ENCODE data around the gene ESR1. TPM values are rescaled to one million over a fixed set of nuclear protein-coding genes. Genes with fewer than 3 reads are reported as not detected.

The ESR1 gene
- total RNA-seq, 1 experiment from 2014 or later: not detected

DNA sequence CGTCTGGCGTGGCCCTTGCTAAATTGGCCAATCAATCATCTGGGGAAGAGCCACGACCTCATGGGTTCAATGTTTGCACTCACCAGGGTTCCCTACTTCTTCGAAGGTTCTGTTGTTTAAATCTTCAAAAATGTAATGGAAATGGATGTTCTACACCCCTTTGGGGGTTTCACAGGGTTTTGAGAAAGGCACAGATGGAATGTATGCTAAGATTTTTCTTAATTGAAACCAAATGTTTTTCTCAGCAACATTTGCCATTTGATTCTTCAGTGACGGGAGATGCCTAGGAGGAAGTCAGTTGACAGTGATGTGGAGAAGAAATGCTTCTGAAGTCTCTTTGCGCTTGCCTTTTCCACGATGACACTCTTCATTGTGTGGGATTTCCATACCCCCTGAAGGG is 312.3 kb downstream of the ESR1 start:
- CTCF ChIA-PET: no interaction called here
- Histone ChIP-seq H3K4me1 (no peaks in the 10 kb centered on the region), H3K4me3 (ENCODE audit: low read depth, low read length) (no peak overlapping the region), H3K27me3 (replicated peaks; ENCODE audit: control insufficient read depth, insufficient read depth, low read length) (no peaks in the 10 kb centered on the region), H3K36me3 (ENCODE audit: control insufficient read depth, insufficient read depth, low read length) (no peaks in the 10 kb centered on the region), H3K9me3 (no peaks in the 10 kb centered on the region)
- H3K27ac Mint-ChIP-seq (ENCODE audit: unreplicated experiment): no peak overlapping the region
- H3K4me1 Mint-ChIP-seq (ENCODE audit: low read depth, unreplicated experiment): no peaks in the 10 kb centered on the region
- DNase-seq: no peak
- intact Hi-C loops (cut with micrococcal nuclease; ENCODE audit: unreplicated experiment): loop anchor here (10.0 kb wide), 1 partner anchor 685 kb away; no protein-coding TSS in a partner anchor
- H3K9me3 Mint-ChIP-seq (ENCODE audit: unreplicated experiment): no peaks in the 10 kb centered on the region
- H3K36me3 Mint-ChIP-seq (ENCODE audit: insufficient read depth, unreplicated experiment): no peaks in the 10 kb centered on the region
- no TSS peak for BruUV-seq (replicated peaks)
- H3K27me3 Mint-ChIP-seq (ENCODE audit: insufficient read depth, unreplicated experiment): no peaks in the 10 kb centered on the region
- no peak overlapping the region for H3K4me3 Mint-ChIP-seq (ENCODE audit: unreplicated experiment)
- POLR2A ChIA-PET: no interaction called here
- TF ChIP-seq CTCF (IDR thresholded peaks at IDR 0.05; ENCODE audit: insufficient read depth in 1 of 2, low read depth in 1 of 2, low read length in 1 of 2, severe bottlenecking in 1 of 2, unreplicated experiment in 1 of 2): no peak

- Mint-ChIP-seq H3K4me3 (ENCODE audit: unreplicated experiment) (no peak overlapping the region), H3K27me3 (ENCODE audit: insufficient read depth, unreplicated experiment) (no peaks in the 10 kb centered on the region), H3K36me3 (ENCODE audit: insufficient read depth, unreplicated experiment) (no peaks in the 10 kb centered on the region), H3K9me3 (ENCODE audit: unreplicated experiment) (no peaks in the 10 kb centered on the region), H3K4me1 (ENCODE audit: low read depth, unreplicated experiment) (no peaks in the 10 kb centered on the region), H3K27ac (ENCODE audit: unreplicated experiment) (no peak overlapping the region)
- intact Hi-C loops (cut with micrococcal nuclease; ENCODE audit: unreplicated experiment): loop anchor here (10.0 kb wide), 1 partner anchor 687 kb away; no protein-coding TSS in a partner anchor
- Histone ChIP-seq H3K4me1 (no peaks in the 10 kb centered on the region), H3K9me3 (no peaks in the 10 kb centered on the region), H3K27me3 (replicated peaks; ENCODE audit: control insufficient read depth, insufficient read depth, low read length) (no peaks in the 10 kb centered on the region), H3K4me3 (ENCODE audit: low read depth, low read length) (no peak overlapping the region), H3K36me3 (ENCODE audit: control insufficient read depth, insufficient read depth, low read length) (no peaks in the 10 kb centered on the region)
- no peak for TF ChIP-seq CTCF (IDR thresholded peaks at IDR 0.05; ENCODE audit: insufficient read depth in 1 of 2, low read depth in 1 of 2, low read length in 1 of 2, severe bottlenecking in 1 of 2, unreplicated experiment in 1 of 2)
- DNase-seq: no peak
- POLR2A ChIA-PET: no interaction called here
- no TSS peak for BruUV-seq (replicated peaks)
- CTCF ChIA-PET: no interaction called here
Observed at GRCh38 chr6:152121910-152122309, 314.4 kb downstream of the ESR1 start.

GRCh38 chr6:152122434-152122833 is 315.0 kb downstream of the ESR1 start:
- Mint-ChIP-seq H3K27me3 (ENCODE audit: insufficient read depth, unreplicated experiment) (no peaks in the 10 kb centered on the region), H3K9me3 (ENCODE audit: unreplicated experiment) (no peaks in the 10 kb centered on the region), H3K36me3 (ENCODE audit: insufficient read depth, unreplicated experiment) (no peaks in the 10 kb centered on the region), H3K27ac (ENCODE audit: unreplicated experiment) (no peak overlapping the region), H3K4me3 (ENCODE audit: unreplicated experiment) (no peak overlapping the region), H3K4me1 (ENCODE audit: low read depth, unreplicated experiment) (no peaks in the 10 kb centered on the region)
- POLR2A ChIA-PET: no interaction called here
- BruUV-seq (replicated peaks): no TSS peak
- H3K9me3 ChIP-seq: no peaks in the 10 kb centered on the region
- no peak for TF ChIP-seq CTCF (IDR thresholded peaks at IDR 0.05; ENCODE audit: insufficient read depth in 1 of 2, low read depth in 1 of 2, low read length in 1 of 2, severe bottlenecking in 1 of 2, unreplicated experiment in 1 of 2)
- no peak for DNase-seq
- intact Hi-C loops (cut with micrococcal nuclease; ENCODE audit: unreplicated experiment): loop anchor here (10.0 kb wide), 1 partner anchor 688 kb away; no protein-coding TSS in a partner anchor
- CTCF ChIA-PET: no interaction called here
- H3K36me3 ChIP-seq (ENCODE audit: control insufficient read depth, insufficient read depth, low read length): no peaks in the 10 kb centered on the region
- no peaks in the 10 kb centered on the region for H3K27me3 ChIP-seq (replicated peaks; ENCODE audit: control insufficient read depth, insufficient read depth, low read length)
- H3K4me3 ChIP-seq (ENCODE audit: low read depth, low read length): no peak overlapping the region
- no peaks in the 10 kb centered on the region for H3K4me1 ChIP-seq

All from Caco-2 (cell line).